GM21515 (cell line): ENCODE data around the gene MRPL20.
"Not testable (repeated sequence)": the region's sequence is repeated elsewhere in the genome, so short reads cannot be mapped to it uniquely, and the experiment has no call there.

ENCODE experiments used
- ATAC-seq: cut with Tn5 transposase; IDR thresholded peaks from one replicate; pipeline ENCODE4 v1.9.1; 2021; ENCODE audit not compliant: unreplicated experiment

The MRPL20 gene

DNA sequence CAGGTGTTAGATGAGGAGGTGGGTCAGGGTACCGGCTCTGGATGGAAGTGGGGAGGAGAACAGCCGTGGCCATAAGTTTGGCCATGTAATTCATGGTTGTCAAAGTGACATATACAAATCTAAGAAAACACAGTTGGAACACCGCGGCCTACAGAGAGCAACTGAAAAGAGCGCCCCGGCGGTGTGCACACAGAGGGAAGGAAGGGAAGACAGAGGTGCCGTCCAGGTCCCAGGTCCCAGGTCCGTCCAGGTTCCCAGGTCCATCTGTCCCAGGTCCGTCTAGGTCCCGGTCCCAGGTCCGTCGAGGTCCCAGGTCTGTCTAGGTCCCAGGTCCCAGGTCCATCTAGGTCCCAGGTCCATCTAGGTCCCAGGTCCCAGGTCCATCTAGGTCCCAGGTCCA, 4.5 kb upstream of the MRPL20 start:
- ATAC-seq, result no peak

GRCh38 chr1:1410238-1410637, 3.1 kb upstream of the MRPL20 start:
- ATAC-seq, result not testable (repeated sequence)

- peak; percentile 26 for ATAC-seq
These were observed 684 bp upstream of the MRPL20 start for GRCh38 chr1:1407636-1408318.

DNA sequence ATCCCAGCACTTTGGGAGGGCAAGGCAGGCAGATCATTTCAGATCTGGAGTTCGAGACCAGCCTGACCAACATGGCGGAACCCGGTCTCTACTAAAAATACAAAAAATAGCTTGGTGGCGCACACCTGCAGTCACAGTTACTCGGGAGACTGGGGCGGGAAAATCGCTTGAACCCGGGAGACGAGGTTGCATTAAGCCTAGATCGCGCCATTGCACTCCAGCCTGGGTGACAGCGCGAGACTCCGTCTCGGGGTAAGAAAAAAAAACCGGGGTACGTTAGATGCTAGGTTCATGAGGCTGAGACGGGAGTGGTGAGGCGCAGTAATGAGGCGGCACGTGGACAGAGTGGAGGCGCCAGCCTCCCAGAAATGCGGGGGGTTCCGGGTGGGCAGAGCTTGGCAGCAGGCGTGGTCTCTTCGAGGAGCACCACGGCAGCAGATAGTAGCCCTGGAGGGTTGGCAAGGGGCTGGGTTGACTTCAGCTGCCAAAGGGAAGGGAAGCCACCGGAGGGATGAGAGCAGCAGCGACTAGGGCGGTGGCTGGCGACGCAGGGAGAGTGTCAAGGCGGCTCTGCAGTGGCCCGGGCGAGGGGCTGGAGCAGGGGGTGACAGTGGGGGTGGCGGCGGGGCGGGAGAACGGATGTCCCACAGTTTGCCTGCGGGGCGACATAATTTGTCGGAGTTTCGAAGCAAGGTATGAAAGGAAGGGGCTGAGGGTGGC, 832 bp downstream of the MRPL20 start:
- no peak for ATAC-seq

- ATAC-seq, result no peak
These were observed 3.4 kb downstream of the MRPL20 start for GRCh38 chr1:1403653-1404052.

GRCh38 chr1:1402901-1403392, 4.1 kb downstream of the MRPL20 start:
- not testable (repeated sequence) for ATAC-seq

GRCh38 chr1:1402072-1402900, 4.8 kb downstream of the MRPL20 start:
- no peak for ATAC-seq

GRCh38 chr1:1401457-1402010, 5.6 kb downstream of the MRPL20 start:
- ATAC-seq, result no peak

- ATAC-seq, result no peak
These were observed 6.3 kb downstream of the MRPL20 start for GRCh38 chr1:1400576-1401456.

GRCh38 chr1:1399872-1400575, 7.1 kb downstream of the MRPL20 start:
- ATAC-seq, result peak; percentile 8

- ATAC-seq, result peak; percentile 85
These were observed 7.8 kb downstream of the MRPL20 start, which contains the start of gene CCNL2 for GRCh38 chr1:1399187-1399871. CCNL2 (minus strand) TSS chr1:1399335; CDS start chr1:1399306, 29 bp downstream.

- ATAC-seq, result no peak
These were observed 8.4 kb downstream of the MRPL20 start for GRCh38 chr1:1398677-1399186.

DNA sequence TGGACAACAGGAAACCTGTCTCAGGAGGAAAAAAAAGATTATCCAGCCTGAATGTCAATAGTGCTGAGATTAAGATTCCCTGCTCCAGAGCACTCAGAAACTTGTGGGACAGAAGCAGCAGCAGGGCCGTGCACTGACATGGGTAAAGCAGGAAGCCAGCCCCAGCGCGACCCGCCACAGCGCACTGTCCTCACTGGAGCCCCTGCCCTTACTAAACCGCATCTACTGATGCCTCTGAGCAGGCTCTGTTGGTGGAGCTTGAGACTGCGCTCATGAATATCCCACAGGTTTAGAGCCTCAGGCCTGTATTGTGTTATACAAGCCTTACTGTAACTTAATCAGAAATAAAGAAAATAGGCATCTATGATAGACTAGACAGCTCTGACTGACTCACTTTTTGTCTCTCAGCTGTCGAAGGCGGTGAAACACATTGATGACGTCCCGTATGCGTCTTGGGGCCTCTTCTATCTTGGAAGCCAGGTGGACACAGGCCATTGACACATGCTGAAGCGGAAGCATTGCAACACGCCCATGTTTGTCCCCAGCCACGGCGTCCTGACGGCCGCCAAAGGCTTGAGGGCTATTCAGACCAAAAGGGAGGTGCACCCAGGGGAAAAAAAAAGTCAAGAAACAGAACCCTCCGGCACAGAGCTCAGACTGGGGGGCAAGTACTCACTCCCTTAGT, 9.1 kb downstream of the MRPL20 start:
- ATAC-seq, result no peak

DNA sequence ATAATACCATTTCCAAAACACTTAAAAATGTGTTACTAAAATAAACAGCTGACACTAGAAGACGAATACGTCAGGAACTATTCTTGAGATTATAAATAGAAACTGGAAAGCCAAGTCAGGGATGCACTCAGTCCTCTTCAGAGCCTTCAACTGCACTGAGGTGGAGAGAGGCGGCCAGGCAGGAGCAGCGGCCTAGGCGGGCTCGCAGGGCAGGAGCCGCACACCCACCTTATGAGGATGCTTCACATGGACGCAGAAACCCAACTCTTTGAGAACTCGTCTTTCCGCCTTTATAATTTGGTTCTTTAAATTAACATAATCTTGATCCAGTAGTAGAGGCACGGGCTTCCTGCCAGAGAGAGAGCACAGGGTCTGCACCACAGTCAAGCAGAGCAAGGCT, 11.9 kb downstream of the MRPL20 start:
- ATAC-seq, result no peak

DNA sequence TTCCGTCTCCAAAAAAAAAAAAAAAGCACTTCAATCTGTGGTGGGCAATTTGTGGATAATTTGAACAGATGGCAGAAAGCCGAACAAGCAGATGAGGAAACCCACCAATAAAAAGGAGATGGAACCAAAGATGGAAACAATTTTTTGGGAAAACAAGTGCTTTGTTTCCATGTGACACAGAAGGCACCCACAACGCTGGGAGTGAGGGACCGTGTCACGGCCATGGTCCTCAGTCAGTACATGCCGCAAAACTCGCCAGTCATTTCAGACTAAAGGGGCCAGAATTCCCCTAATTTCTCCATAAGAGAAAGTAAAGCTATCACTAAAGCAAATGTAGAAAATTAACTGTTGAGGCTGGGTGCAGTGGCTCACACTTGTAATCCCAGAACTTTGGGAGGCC, 13.0 kb downstream of the MRPL20 start:
- no peak for ATAC-seq

GRCh38 chr1:1393428-1393827, 13.7 kb downstream of the MRPL20 start:
- no peak for ATAC-seq

- ATAC-seq, result no peak
These were observed 14.1 kb downstream of the MRPL20 start for GRCh38 chr1:1393014-1393413.

DNA sequence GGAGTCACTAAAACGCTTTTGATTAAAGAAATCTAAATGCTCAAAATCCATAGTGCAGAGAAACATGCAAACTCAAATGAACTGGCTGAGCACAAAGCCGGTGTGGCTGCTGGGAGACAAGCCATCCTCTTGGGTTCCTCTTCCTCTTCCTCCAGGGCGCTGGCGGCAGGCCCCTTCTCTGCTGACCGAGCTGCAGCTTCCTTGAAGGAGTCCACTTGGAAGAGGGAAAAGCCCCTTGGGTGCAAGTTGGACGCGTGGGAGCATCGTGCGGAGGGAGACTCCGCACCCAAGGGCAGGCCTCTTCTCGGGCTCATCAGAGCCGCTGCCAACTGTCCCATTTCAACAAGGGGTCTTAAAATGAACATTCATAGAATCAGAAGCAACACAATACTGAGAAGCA, 15.9 kb downstream of the MRPL20 start:
- no peak for ATAC-seq
